H9 (cell line): ENCODE data around the gene TBXAS1. TPM values are rescaled to one million over a fixed set of nuclear protein-coding genes. Genes with fewer than 3 reads are reported as not detected.

ENCODE experiments used
- DNase-seq: peaks from one replicate; pipeline ENCODE4 v3.0.0-alpha.2; 2017
- H2AFZ ChIP-seq: one replicate; pipeline ENCODE4 v1.6.1; 2013; ENCODE audit warnings: mild to moderate bottlenecking, low read length, control low read depth, moderate library complexity
- H2AK5ac ChIP-seq: 2 replicates; pipeline ENCODE4 v1.6.1; 2013; ENCODE audit warnings: low read length, control low read depth, mixed read lengths; ENCODE audit not compliant: insufficient read length
- H2BK120ac ChIP-seq: one replicate; pipeline ENCODE4 v1.6.1; 2013; ENCODE audit warnings: low read depth, mild to moderate bottlenecking, low read length, control low read depth, inconsistent platforms; ENCODE audit not compliant: poor library complexity, severe bottlenecking
- H2BK12ac ChIP-seq: 2 replicates; pipeline ENCODE4 v1.6.1; 2013; ENCODE audit warnings: low read length, control low read depth, mixed read lengths, low read depth; ENCODE audit not compliant: insufficient read length
- H2BK15ac ChIP-seq: 2 replicates; pipeline ENCODE4 v1.6.1; 2013; ENCODE audit warnings: low read depth, low read length, control low read depth
- H2BK20ac ChIP-seq: one replicate; pipeline ENCODE4 v1.6.1; 2013; ENCODE audit warnings: low read depth, mild to moderate bottlenecking, low read length, control low read depth, inconsistent platforms; ENCODE audit not compliant: poor library complexity, severe bottlenecking
- H2BK5ac ChIP-seq: 2 replicates; pipeline ENCODE4 v1.6.1; 2013; ENCODE audit warnings: low read length, control low read depth, mixed read lengths; ENCODE audit not compliant: insufficient read length
- H3K14ac ChIP-seq: 2 replicates; pipeline ENCODE4 v1.6.1; 2013; ENCODE audit warnings: low read length, control low read depth; ENCODE audit not compliant: insufficient read depth
- H3K18ac ChIP-seq: 2 replicates; pipeline ENCODE4 v1.6.1; 2013; ENCODE audit warnings: low read depth, mild to moderate bottlenecking, mixed read lengths, low read length, control low read depth; ENCODE audit not compliant: insufficient read length
- H3K23ac ChIP-seq: 2 replicates; pipeline ENCODE4 v1.6.1; 2013; ENCODE audit warnings: low read length, control low read depth, mixed read lengths, low read depth; ENCODE audit not compliant: insufficient read length
- H3K23me2 ChIP-seq: 2 replicates; pipeline ENCODE4 v1.6.1; 2013; ENCODE audit warnings: low read depth, mild to moderate bottlenecking, mixed read lengths, low read length, control low read depth; ENCODE audit not compliant: insufficient read length, poor library complexity, severe bottlenecking
- H3K27ac ChIP-seq: 2 replicates; pipeline ENCODE4 v1.5.1; 2013; ENCODE audit warnings: low read length, control low read depth, mixed read lengths, low read depth; ENCODE audit not compliant: insufficient read length
- H3K27me3 ChIP-seq: 2 replicates; pipeline ENCODE4 v1.6.1; 2013; ENCODE audit warnings: low read length, control low read depth, inconsistent platforms; ENCODE audit not compliant: insufficient read depth
- H3K4ac ChIP-seq: 2 replicates; pipeline ENCODE4 v1.6.1; 2013; ENCODE audit warnings: low read depth, mild to moderate bottlenecking, control low read depth, inconsistent platforms, low read length, moderate library complexity
- H3K4me1 ChIP-seq: 2 replicates; pipeline ENCODE4 v1.6.1; 2013; ENCODE audit warnings: low read length, control low read depth, inconsistent platforms; ENCODE audit not compliant: insufficient read depth
- H3K4me2 ChIP-seq: 2 replicates; pipeline ENCODE4 v1.6.1; 2013; ENCODE audit warnings: low read length, control low read depth, mixed read lengths; ENCODE audit not compliant: insufficient read length, insufficient read depth
- H3K56ac ChIP-seq: 2 replicates; pipeline ENCODE4 v1.6.1; 2013; ENCODE audit warnings: low read depth, mild to moderate bottlenecking, mixed read lengths, low read length, control low read depth; ENCODE audit not compliant: insufficient read length
- H3K79me1 ChIP-seq: 2 replicates; pipeline ENCODE4 v1.6.1; 2013; ENCODE audit warnings: low read depth, mild to moderate bottlenecking, moderate library complexity, low read length, control low read depth, inconsistent platforms; ENCODE audit not compliant: insufficient read depth, poor library complexity, severe bottlenecking
- H3K79me2 ChIP-seq: 2 replicates; pipeline ENCODE4 v1.6.1; 2013; ENCODE audit warnings: low read length, control low read depth, inconsistent platforms; ENCODE audit not compliant: insufficient read depth
- H3K9ac ChIP-seq: 2 replicates; pipeline ENCODE4 v1.6.1; 2013; ENCODE audit warnings: low read length, control low read depth, mixed read lengths; ENCODE audit not compliant: insufficient read length; ENCODE audit errors: extremely low read depth
- H3K9me3 ChIP-seq: one replicate; pipeline ENCODE4 v1.6.1; 2013; ENCODE audit warnings: low read depth, low read length, inconsistent platforms; ENCODE audit not compliant: control insufficient read depth
- H3T11ph ChIP-seq: one replicate; pipeline ENCODE4 v1.6.1; 2013; ENCODE audit warnings: mild to moderate bottlenecking, low read length, control low read depth, inconsistent platforms
- H4K20me1 ChIP-seq: one replicate; pipeline ENCODE4 v1.6.1; 2013; ENCODE audit not compliant: control insufficient read depth, insufficient read length, insufficient read depth
- H4K5ac ChIP-seq: 2 replicates; pipeline ENCODE4 v1.6.1; 2013; ENCODE audit warnings: low read depth, mild to moderate bottlenecking, mixed read lengths, low read length, control low read depth; ENCODE audit not compliant: insufficient read length
- H4K8ac ChIP-seq: replicated peaks from 2 replicates; pipeline ENCODE4 v1.6.1; 2013; ENCODE audit warnings: low read length, control low read depth, mixed read lengths, low read depth; ENCODE audit not compliant: insufficient read length
- H4K91ac ChIP-seq: 2 replicates; pipeline ENCODE4 v1.6.1; 2013; ENCODE audit warnings: low read depth, mild to moderate bottlenecking, moderate library complexity, mixed read lengths, low read length, control low read depth; ENCODE audit not compliant: insufficient read length
- H3K27ac Mint-ChIP-seq, 3 experiments: 2 replicates in 2 of 3; 3 replicates in 1 of 3; pipeline ENCODE4 v1.8.0; 2020 to 2021; ENCODE audit warnings: mixed read lengths in 3 of 3, mild to moderate bottlenecking in 1 of 3, moderate library complexity in 1 of 3
- H3K27me3 Mint-ChIP-seq: 2 replicates; pipeline ENCODE4 v1.8.0; 2021; ENCODE audit warnings: low read depth, mild to moderate bottlenecking, moderate library complexity, mixed read lengths
- H3K36me3 Mint-ChIP-seq, 3 experiments: 2 replicates in 2 of 3; 3 replicates in 1 of 3; pipeline ENCODE4 v1.8.0; 2020 to 2021; ENCODE audit warnings: low read depth in 3 of 3, mixed read lengths in 3 of 3; ENCODE audit not compliant: insufficient read depth in 1 of 3
- H3K4me1 Mint-ChIP-seq, 2 experiments: 2 replicates each; pipeline ENCODE4 v1.8.0; 2020; ENCODE audit warnings: mixed read lengths in 2 of 2
- H3K4me3 Mint-ChIP-seq, 2 experiments: 2 replicates in 1 of 2; 3 replicates in 1 of 2; pipeline ENCODE4 v1.8.0; 2020 to 2021; ENCODE audit warnings: mild to moderate bottlenecking in 2 of 2, mixed read lengths in 2 of 2, moderate library complexity in 1 of 2
- H3K9me3 Mint-ChIP-seq, 2 experiments: 2 replicates in 1 of 2; 3 replicates in 1 of 2; pipeline ENCODE4 v1.8.0; 2020; ENCODE audit warnings: mild to moderate bottlenecking in 2 of 2, mixed read lengths in 2 of 2, moderate library complexity in 1 of 2
- CTCF ChIP-seq: fragments of 200-600 bp; sonication (generic); conservative IDR thresholded peaks from 3 replicates; pipeline ENCODE4 v1.8.0; 2021; ENCODE audit warnings: antibody characterized with exemption, mild to moderate bottlenecking
- WGBS: extraction: QIAGEN DNeasy Blood & Tissue Kit; methylation state at CpG from one replicate; pipeline ENCODE4 v1.1.7; 2013; ENCODE audit warnings: missing lambda C conversion rate, low lambda C conversion rate, mixed read lengths; ENCODE audit not compliant: insufficient read length; ENCODE audit errors: extremely low coverage; 5-methylcytosine and 5-hydroxymethylcytosine counted together
- total RNA-seq: library from RNA; stranded (reverse); gene quantifications from 2 replicates; pipeline ENCODE4 v1.2.1, GENCODE V29; 2021

Gene TBXAS1
- total RNA-seq, 1 experiment from 2014 or later = 0.39 TPM

GRCh38 chr7:139889186-139889871 is 60.3 kb downstream of the TBXAS1 start:
- Mint-ChIP-seq H3K9me3 (peaks cover 0 to 1% of the 10 kb centered on the region in 2 experiments; a peak in 2 of 5 replicates), H3K27me3 (no peaks in the 10 kb centered on the region; the same call in 1 of the 2 replicates), H3K4me1 (no peaks in the 10 kb centered on the region), H3K27ac (no peak overlapping the region), H3K4me3 (no peak overlapping the region), H3K36me3 (no peaks in the 10 kb centered on the region)
- H3K9ac ChIP-seq = no peak overlapping the region
- H2BK12ac ChIP-seq = no peak overlapping the region
- H3K4me2 ChIP-seq = no peak overlapping the region
- H3K14ac ChIP-seq = no peak overlapping the region
- no peak overlapping the region for H3K56ac ChIP-seq
- no peak overlapping the region for H2BK20ac ChIP-seq
- TF ChIP-seq CTCF = no peak
- H4K20me1 ChIP-seq = no peaks in the 10 kb centered on the region
- WGBS = no CpG with 5 or more reads among the region's 5 CpGs
- H2BK120ac ChIP-seq = no peak overlapping the region
- H4K8ac ChIP-seq = no peak overlapping the region
- no peaks in the 10 kb centered on the region for H3K9me3 ChIP-seq
- H3T11ph ChIP-seq = no peak overlapping the region
- no peak overlapping the region for H4K5ac ChIP-seq
- no peak overlapping the region for H2BK15ac ChIP-seq
- no peak for DNase-seq
- H3K27ac ChIP-seq = no peak overlapping the region
- no peak overlapping the region for H3K18ac ChIP-seq
- H3K4ac ChIP-seq = no peak overlapping the region
- no peak overlapping the region for H2AFZ ChIP-seq
- no peaks in the 10 kb centered on the region for H3K79me2 ChIP-seq
- no peak overlapping the region for H4K91ac ChIP-seq
- no peak overlapping the region for H2BK5ac ChIP-seq
- no peaks in the 10 kb centered on the region for H3K23me2 ChIP-seq
- no peaks in the 10 kb centered on the region for H3K4me1 ChIP-seq
- no peak overlapping the region for H2AK5ac ChIP-seq
- H3K79me1 ChIP-seq = no peaks in the 10 kb centered on the region
- no peak overlapping the region for H3K23ac ChIP-seq
- no peaks in the 10 kb centered on the region for H3K27me3 ChIP-seq
